ENCODE data around the gene GPR35. TPM values are rescaled to one million over a fixed set of nuclear protein-coding genes. Genes with fewer than 3 reads are reported as not detected.

Gene GPR35
- total and polyA plus RNA-seq, 4 donors: 0.30 to 2.4 (median 0.44) TPM

DNA sequence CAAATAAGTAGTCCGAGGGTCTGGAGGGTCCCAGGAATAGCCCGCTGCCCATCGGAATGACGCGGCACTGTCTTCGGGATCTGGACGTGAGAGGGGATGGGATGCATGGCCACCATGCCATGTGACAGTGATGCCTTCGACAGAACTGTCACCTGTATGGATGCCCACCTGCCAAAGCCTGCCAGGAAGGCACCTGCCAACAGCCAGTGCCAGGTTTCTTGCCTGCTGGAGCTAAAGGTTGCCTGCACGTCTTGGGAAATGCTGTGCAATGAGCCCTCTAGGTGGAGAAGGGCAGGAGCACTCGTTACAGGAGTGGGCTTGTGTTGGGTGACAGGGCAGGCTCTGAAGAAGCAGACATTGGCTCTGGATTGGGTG, 20.5 kb downstream of the GPR35 start (continued):
- TF ChIP-seq, protein P1, sequence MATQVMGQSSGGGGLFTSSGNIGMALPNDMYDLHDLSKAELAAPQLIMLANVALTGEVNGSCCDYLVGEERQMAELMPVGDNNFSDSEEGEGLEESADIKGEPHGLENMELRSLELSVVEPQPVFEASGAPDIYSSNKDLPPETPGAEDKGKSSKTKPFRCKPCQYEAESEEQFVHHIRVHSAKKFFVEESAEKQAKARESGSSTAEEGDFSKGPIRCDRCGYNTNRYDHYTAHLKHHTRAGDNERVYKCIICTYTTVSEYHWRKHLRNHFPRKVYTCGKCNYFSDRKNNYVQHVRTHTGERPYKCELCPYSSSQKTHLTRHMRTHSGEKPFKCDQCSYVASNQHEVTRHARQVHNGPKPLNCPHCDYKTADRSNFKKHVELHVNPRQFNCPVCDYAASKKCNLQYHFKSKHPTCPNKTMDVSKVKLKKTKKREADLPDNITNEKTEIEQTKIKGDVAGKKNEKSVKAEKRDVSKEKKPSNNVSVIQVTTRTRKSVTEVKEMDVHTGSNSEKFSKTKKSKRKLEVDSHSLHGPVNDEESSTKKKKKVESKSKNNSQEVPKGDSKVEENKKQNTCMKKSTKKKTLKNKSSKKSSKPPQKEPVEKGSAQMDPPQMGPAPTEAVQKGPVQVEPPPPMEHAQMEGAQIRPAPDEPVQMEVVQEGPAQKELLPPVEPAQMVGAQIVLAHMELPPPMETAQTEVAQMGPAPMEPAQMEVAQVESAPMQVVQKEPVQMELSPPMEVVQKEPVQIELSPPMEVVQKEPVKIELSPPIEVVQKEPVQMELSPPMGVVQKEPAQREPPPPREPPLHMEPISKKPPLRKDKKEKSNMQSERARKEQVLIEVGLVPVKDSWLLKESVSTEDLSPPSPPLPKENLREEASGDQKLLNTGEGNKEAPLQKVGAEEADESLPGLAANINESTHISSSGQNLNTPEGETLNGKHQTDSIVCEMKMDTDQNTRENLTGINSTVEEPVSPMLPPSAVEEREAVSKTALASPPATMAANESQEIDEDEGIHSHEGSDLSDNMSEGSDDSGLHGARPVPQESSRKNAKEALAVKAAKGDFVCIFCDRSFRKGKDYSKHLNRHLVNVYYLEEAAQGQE (IDR thresholded peaks at IDR 0.05): no peak
- TF ChIP-seq FOXA1 (IDR thresholded peaks at IDR 0.05): no peak

DNA sequence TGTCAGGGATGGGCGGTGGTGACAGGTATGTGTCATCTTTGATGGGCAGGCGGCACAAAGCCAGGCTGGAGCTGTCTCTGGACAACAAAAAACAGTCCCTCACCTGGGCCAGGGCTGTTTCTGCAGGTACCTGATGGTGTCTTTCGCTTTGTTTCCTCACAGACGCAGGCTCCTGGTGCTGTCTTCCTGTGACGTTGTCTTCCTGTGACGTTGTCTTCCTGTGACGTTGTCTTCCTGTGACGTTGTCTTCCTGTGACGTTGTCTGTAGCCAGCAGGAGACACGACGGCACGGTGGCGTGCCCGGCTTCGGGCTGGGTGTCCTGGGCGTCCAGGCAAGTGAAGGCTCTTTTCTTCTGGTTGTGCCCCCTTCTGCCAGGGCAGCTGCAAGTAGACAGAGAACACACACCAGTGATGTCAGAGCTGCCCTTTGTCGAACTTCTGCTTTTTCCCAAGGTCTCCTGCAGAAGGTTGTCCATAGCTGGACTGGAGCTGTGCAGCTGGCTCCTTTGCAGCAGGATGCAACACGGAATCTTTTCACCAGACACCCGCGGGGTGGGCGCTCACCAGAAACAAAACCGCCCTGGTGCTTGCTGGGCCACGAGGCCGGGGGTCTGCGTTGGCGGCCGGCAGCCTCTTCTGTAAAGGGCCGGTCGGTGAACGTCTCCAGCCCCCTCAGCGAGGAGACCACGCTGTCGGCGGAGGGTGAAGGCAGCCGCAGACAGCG, 21.1 kb downstream of the GPR35 start:
- no peak overlapping the region for H3K4me3 ChIP-seq (ENCODE audit: low read depth in 1 of 3, low read length in 3 of 3)
- peaks cover 0 to 4% (median under 1%) of the 10 kb centered on the region in 4 donors for H3K27me3 ChIP-seq (ENCODE audit: control insufficient read depth in 4 of 4, insufficient read depth in 4 of 4, low read length in 3 of 4)
- no peak overlapping the region for H3K9ac ChIP-seq (ENCODE audit: low read depth in 1 of 2, low read length in 2 of 2)
- no peak overlapping the region for H3K27ac ChIP-seq (ENCODE audit: low read depth in 1 of 2, low read length in 2 of 2)
- no peaks in the 10 kb centered on the region for H3K4me1 ChIP-seq (ENCODE audit: control insufficient read depth in 4 of 4, insufficient read depth in 4 of 4, low read length in 3 of 4)
- H3K36me3 ChIP-seq (ENCODE audit: control insufficient read depth in 4 of 4, insufficient read depth in 3 of 4, low read depth in 1 of 4, low read length in 3 of 4): no peaks in the 10 kb centered on the region
- 83% methylated on average over 36 of the region's 36 CpGs for WGBS
- DNase-seq (ENCODE audit: low spot score): no peak
- H3K9me3 ChIP-seq (ENCODE audit: control insufficient read depth in 4 of 4, low read length in 3 of 4): no peaks in the 10 kb centered on the region
- TF ChIP-seq JUND (IDR thresholded peaks at IDR 0.05): no peak
- TF ChIP-seq HNF4A (conservative IDR thresholded peaks at IDR 0.05): no peak
- no peak for TF ChIP-seq EGR1 (IDR thresholded peaks at IDR 0.05; ENCODE audit: low read depth in 2 of 2)

DNA sequence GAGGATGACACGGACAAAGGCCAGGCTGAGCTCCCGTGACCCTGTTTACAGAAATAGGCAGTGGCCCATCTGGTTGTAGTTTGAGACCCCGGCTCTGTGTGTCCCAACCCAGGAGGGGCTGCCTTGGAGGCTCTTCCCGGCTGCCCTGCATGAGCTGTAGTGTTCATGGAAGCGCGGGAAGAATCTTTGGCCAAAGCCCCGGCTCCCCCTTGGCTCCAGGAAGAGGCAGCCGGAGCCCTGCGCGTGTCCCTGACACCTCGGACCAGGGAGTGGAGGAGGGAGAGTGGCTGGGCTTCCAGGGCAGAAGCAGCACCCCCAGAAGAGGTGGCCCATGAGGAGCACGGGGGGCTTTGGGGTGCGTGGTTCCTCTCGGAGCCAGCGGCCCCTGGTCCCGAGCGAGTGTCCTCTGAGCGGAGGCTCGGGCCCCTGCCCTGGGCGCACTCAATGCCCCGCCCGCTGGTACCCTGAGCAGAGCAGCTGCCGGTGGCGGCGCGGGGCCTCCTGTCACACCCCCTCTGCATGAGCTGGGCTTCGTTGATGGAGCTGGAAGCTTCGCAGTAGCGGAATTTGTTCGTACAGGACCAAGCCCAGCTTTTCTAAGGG, 21.7 kb downstream of the GPR35 start:
- peaks cover 0 to 5% (median 2%) of the 10 kb centered on the region in 4 donors for H3K27me3 ChIP-seq (ENCODE audit: control insufficient read depth in 4 of 4, insufficient read depth in 4 of 4, low read length in 3 of 4)
- no peak overlapping the region for H3K4me3 ChIP-seq (ENCODE audit: low read depth in 1 of 3, low read length in 3 of 3)
- H3K36me3 ChIP-seq (ENCODE audit: control insufficient read depth in 4 of 4, insufficient read depth in 3 of 4, low read depth in 1 of 4, low read length in 3 of 4): no peaks in the 10 kb centered on the region
- TF ChIP-seq RXRA (IDR thresholded peaks at IDR 0.05) (no peak), FOXA1 (IDR thresholded peaks at IDR 0.05) (no peak), FOXA2 (IDR thresholded peaks at IDR 0.05) (no peak), NR2F2 (IDR thresholded peaks at IDR 0.05) (no peak), JUND (IDR thresholded peaks at IDR 0.05) (no peak), TAF1 (conservative IDR thresholded peaks at IDR 0.05) (no peak), RAD21 (IDR thresholded peaks at IDR 0.05) (no peak), YY1 (IDR thresholded peaks at IDR 0.05) (no peak), SP1 (IDR thresholded peaks at IDR 0.05) (no peak), HNF4A (conservative IDR thresholded peaks at IDR 0.05) (no peak), HNF4G (IDR thresholded peaks at IDR 0.05) (no peak), GABPA (IDR thresholded peaks at IDR 0.05 in 1 of 2, conservative IDR thresholded peaks at IDR 0.05 in 1 of 2) (no peak), EGR1 (IDR thresholded peaks at IDR 0.05; ENCODE audit: low read depth in 2 of 2) (no peak)
- TF ChIP-seq, protein P2, sequence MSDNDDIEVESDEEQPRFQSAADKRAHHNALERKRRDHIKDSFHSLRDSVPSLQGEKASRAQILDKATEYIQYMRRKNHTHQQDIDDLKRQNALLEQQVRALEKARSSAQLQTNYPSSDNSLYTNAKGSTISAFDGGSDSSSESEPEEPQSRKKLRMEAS (IDR thresholded peaks at IDR 0.05): no peak
- TF ChIP-seq, protein P3, sequence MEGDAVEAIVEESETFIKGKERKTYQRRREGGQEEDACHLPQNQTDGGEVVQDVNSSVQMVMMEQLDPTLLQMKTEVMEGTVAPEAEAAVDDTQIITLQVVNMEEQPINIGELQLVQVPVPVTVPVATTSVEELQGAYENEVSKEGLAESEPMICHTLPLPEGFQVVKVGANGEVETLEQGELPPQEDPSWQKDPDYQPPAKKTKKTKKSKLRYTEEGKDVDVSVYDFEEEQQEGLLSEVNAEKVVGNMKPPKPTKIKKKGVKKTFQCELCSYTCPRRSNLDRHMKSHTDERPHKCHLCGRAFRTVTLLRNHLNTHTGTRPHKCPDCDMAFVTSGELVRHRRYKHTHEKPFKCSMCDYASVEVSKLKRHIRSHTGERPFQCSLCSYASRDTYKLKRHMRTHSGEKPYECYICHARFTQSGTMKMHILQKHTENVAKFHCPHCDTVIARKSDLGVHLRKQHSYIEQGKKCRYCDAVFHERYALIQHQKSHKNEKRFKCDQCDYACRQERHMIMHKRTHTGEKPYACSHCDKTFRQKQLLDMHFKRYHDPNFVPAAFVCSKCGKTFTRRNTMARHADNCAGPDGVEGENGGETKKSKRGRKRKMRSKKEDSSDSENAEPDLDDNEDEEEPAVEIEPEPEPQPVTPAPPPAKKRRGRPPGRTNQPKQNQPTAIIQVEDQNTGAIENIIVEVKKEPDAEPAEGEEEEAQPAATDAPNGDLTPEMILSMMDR (IDR thresholded peaks at IDR 0.05; ENCODE audit: low read depth, low read length, missing input control): no peak
- TF ChIP-seq, protein P4, sequence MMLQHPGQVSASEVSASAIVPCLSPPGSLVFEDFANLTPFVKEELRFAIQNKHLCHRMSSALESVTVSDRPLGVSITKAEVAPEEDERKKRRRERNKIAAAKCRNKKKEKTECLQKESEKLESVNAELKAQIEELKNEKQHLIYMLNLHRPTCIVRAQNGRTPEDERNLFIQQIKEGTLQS (IDR thresholded peaks at IDR 0.05): no peak
- TF ChIP-seq, protein P5, sequence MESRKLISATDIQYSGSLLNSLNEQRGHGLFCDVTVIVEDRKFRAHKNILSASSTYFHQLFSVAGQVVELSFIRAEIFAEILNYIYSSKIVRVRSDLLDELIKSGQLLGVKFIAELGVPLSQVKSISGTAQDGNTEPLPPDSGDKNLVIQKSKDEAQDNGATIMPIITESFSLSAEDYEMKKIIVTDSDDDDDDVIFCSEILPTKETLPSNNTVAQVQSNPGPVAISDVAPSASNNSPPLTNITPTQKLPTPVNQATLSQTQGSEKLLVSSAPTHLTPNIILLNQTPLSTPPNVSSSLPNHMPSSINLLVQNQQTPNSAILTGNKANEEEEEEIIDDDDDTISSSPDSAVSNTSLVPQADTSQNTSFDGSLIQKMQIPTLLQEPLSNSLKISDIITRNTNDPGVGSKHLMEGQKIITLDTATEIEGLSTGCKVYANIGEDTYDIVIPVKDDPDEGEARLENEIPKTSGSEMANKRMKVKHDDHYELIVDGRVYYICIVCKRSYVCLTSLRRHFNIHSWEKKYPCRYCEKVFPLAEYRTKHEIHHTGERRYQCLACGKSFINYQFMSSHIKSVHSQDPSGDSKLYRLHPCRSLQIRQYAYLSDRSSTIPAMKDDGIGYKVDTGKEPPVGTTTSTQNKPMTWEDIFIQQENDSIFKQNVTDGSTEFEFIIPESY (IDR thresholded peaks at IDR 0.05): no peak
- TF ChIP-seq, protein P1 (IDR thresholded peaks at IDR 0.05): no peak
- no peak overlapping the region for H3K27ac ChIP-seq (ENCODE audit: low read depth in 1 of 2, low read length in 2 of 2)
- H3K4me1 ChIP-seq (ENCODE audit: control insufficient read depth in 4 of 4, insufficient read depth in 4 of 4, low read length in 3 of 4): no peaks in the 10 kb centered on the region
- no peaks in the 10 kb centered on the region for H3K9me3 ChIP-seq (ENCODE audit: control insufficient read depth in 4 of 4, low read length in 3 of 4)
- H3K9ac ChIP-seq (ENCODE audit: low read depth in 1 of 2, low read length in 2 of 2): no peak overlapping the region
- 71% methylated on average over 30 of the region's 30 CpGs for WGBS
- DNase-seq (ENCODE audit: low spot score): no peak
